ENCODE data around the gene CCDC60. TPM values are rescaled to one million over a fixed set of nuclear protein-coding genes. Genes with fewer than 3 reads are reported as not detected.

The CCDC60 gene
- total RNA-seq, 6 donors from 2014 or later: 0.76 to 12.5 (median 2.3) TPM; not detected in 1

- DNase-seq (no peak), ATAC-seq (ENCODE audit: low FRiP score in 2 of 2) (no peak)
- H3K9me3 ChIP-seq: no peaks in the 10 kb centered on the region
- no peak overlapping the region for H3K27ac ChIP-seq
- H3K4me1 ChIP-seq: no peaks in the 10 kb centered on the region
- 71 to 81% methylated on average over 6 of the region's 6 CpGs for WGBS, 2 donors
- no peak for TF ChIP-seq CTCF (IDR thresholded peaks at IDR 0.05)
- no peak for TF ChIP-seq POLR2A (IDR thresholded peaks at IDR 0.05)
- TF ChIP-seq POLR2AphosphoS5 (IDR thresholded peaks at IDR 0.05): no peak
- TF ChIP-seq EP300 (IDR thresholded peaks at IDR 0.05): no peak
- H3K27me3 ChIP-seq: no peaks in the 10 kb centered on the region
- H3K4me3 ChIP-seq: no peak overlapping the region
- H3K36me3 ChIP-seq: no peaks in the 10 kb centered on the region
These were observed 236.2 kb downstream of the CCDC60 start for GRCh38 chr12:119570771-119571170.

- TF ChIP-seq CTCF (IDR thresholded peaks at IDR 0.05) (no peak), POLR2AphosphoS5 (IDR thresholded peaks at IDR 0.05) (no peak), POLR2A (IDR thresholded peaks at IDR 0.05) (no peak), EP300 (IDR thresholded peaks at IDR 0.05) (no peak)
- H3K4me3 ChIP-seq: no peak overlapping the region
- H3K9me3 ChIP-seq: no peaks in the 10 kb centered on the region
- no peak for DNase-seq
- H3K36me3 ChIP-seq: no peaks in the 10 kb centered on the region
- WGBS, 2 donors: 89 to 92% methylated on average over 1 of the region's 1 CpG
- no peaks in the 10 kb centered on the region for H3K27me3 ChIP-seq
- H3K27ac ChIP-seq: no peak overlapping the region
- ATAC-seq (ENCODE audit: low FRiP score in 2 of 2): no peak
- no peaks in the 10 kb centered on the region for H3K4me1 ChIP-seq
These were observed 238.6 kb downstream of the CCDC60 start for GRCh38 chr12:119573086-119573485.

- H3K27ac ChIP-seq: no peak overlapping the region
- WGBS, 2 donors: 87 to 90% methylated on average over 1 of the region's 1 CpG
- no peaks in the 10 kb centered on the region for H3K27me3 ChIP-seq
- H3K4me1 ChIP-seq: no peaks in the 10 kb centered on the region
- no peak for TF ChIP-seq POLR2A (IDR thresholded peaks at IDR 0.05)
- no peak for TF ChIP-seq EP300 (IDR thresholded peaks at IDR 0.05)
- TF ChIP-seq CTCF (IDR thresholded peaks at IDR 0.05): no peak
- TF ChIP-seq POLR2AphosphoS5 (IDR thresholded peaks at IDR 0.05): no peak
- H3K4me3 ChIP-seq: no peak overlapping the region
- H3K9me3 ChIP-seq: no peaks in the 10 kb centered on the region
- ATAC-seq (ENCODE audit: low FRiP score in 2 of 2) (no peak), DNase-seq (no peak)
- H3K36me3 ChIP-seq: no peaks in the 10 kb centered on the region
These were observed 239.7 kb downstream of the CCDC60 start for GRCh38 chr12:119574255-119574654.

- 75 to 79% methylated on average over 8 of the region's 8 CpGs for WGBS, 2 donors
- ATAC-seq (ENCODE audit: low FRiP score in 2 of 2) (no peak), DNase-seq (no peak)
- no peaks in the 10 kb centered on the region for H3K9me3 ChIP-seq
- no peak overlapping the region for H3K4me3 ChIP-seq
- no peaks in the 10 kb centered on the region for H3K27me3 ChIP-seq
- H3K27ac ChIP-seq: no peak overlapping the region
- H3K36me3 ChIP-seq: no peaks in the 10 kb centered on the region
- H3K4me1 ChIP-seq: no peaks in the 10 kb centered on the region
- TF ChIP-seq EP300 (IDR thresholded peaks at IDR 0.05) (no peak), POLR2A (IDR thresholded peaks at IDR 0.05) (no peak), POLR2AphosphoS5 (IDR thresholded peaks at IDR 0.05) (no peak), CTCF (IDR thresholded peaks at IDR 0.05) (no peak)
These were observed 241.7 kb downstream of the CCDC60 start for GRCh38 chr12:119576118-119576810.

- DNase-seq (no peak), ATAC-seq (ENCODE audit: low FRiP score in 2 of 2) (no peak)
- Histone ChIP-seq H3K4me1 (no peaks in the 10 kb centered on the region), H3K4me3 (no peak overlapping the region), H3K27ac (no peak overlapping the region), H3K27me3 (no peaks in the 10 kb centered on the region), H3K9me3 (no peaks in the 10 kb centered on the region), H3K36me3 (no peaks in the 10 kb centered on the region)
- TF ChIP-seq EP300 (IDR thresholded peaks at IDR 0.05) (no peak), POLR2AphosphoS5 (IDR thresholded peaks at IDR 0.05) (no peak), POLR2A (IDR thresholded peaks at IDR 0.05) (no peak), CTCF (IDR thresholded peaks at IDR 0.05) (no peak)
- 61 to 62% methylated on average over 1 of the region's 1 CpG for WGBS, 2 donors
These were observed 242.4 kb downstream of the CCDC60 start for GRCh38 chr12:119576915-119577314.
